Thyroid gland (tissue), 4 donors: ENCODE data around the gene NUDT13. TPM values are rescaled to one million over a fixed set of nuclear protein-coding genes. Genes with fewer than 3 reads are reported as not detected.

Source experiments
- DNase-seq, 2 donors: peaks; one replicate each; pipeline ENCODE4 v3.0.0-alpha.2; 2019
- H3K27ac ChIP-seq, 3 donors: fragments of 200-600 bp; sonication (generic); 1 replicate in 2 of 3; 2 replicates in 1 of 3; pipeline ENCODE4 v1.5.1; 2016 to 2019; ENCODE audit warnings: mild to moderate bottlenecking in 1 of 3, moderate library complexity in 1 of 3
- H3K27me3 ChIP-seq: fragments of 200-600 bp; sonication (generic); one replicate; pipeline ENCODE4 v1.5.1; 2019
- H3K36me3 ChIP-seq, 2 donors: fragments of 200-600 bp; sonication (generic); one replicate each; pipeline ENCODE4 v1.5.1; 2016 to 2019
- H3K4me1 ChIP-seq, 2 donors: fragments of 200-600 bp; sonication (generic); one replicate each; pipeline ENCODE4 v1.5.1; 2017 to 2019
- H3K4me3 ChIP-seq, 3 donors: fragments of 200-600 bp; sonication (generic); replicated peaks in 1 of 3; 1 replicate in 2 of 3; 2 replicates in 1 of 3; pipeline ENCODE4 v1.5.1; 2016; ENCODE audit warnings: mild to moderate bottlenecking in 1 of 3
- H3K9me3 ChIP-seq: fragments of 200-600 bp; sonication (generic); one replicate; pipeline ENCODE4 v1.5.1; 2017
- POLR2A ChIP-seq, 2 donors: fragments of 450-650 bp; IDR thresholded peaks; one replicate each; pipeline ENCODE4 v1.6.1; 2017; ENCODE audit warnings: antibody characterized with exemption in 2 of 2, mild to moderate bottlenecking in 2 of 2, moderate library complexity in 1 of 2
- WGBS, 2 donors: methylation state at CpG; one replicate each; pipeline ENCODE4 v1.1.5; 2017; 5-methylcytosine and 5-hydroxymethylcytosine counted together
- intact Hi-C: fragments of 100-400 bp; cut with DNase I; formaldehyde crosslinking; loops from one replicate; pipeline ENCODE4 v1.15.1; 2023
- total RNA-seq, 4 donors: library from RNA; depleted of rRNA; stranded (reverse); fragments of >200 nt; gene quantifications; one replicate each; pipeline ENCODE4 v1.2.3, GENCODE V29; 2016
- TF ChIP-seq, protein P1 (sequence below), 6 experiments: fragments of 200-600 bp in 3 of 6; fragments of 450-650 bp in 3 of 6; sonication (generic) in 3 of 6; IDR thresholded peaks; one replicate each; pipeline ENCODE4 v1.5.1; 2016 to 2019; ENCODE audit warnings: antibody characterized with exemption in 6 of 6, mild to moderate bottlenecking in 2 of 6, inconsistent platforms in 1 of 6, moderate library complexity in 1 of 6

The NUDT13 gene
- total RNA-seq, 4 donors from 2014 or later = 1.9 to 4.1 (median 3.6) TPM

DNA sequence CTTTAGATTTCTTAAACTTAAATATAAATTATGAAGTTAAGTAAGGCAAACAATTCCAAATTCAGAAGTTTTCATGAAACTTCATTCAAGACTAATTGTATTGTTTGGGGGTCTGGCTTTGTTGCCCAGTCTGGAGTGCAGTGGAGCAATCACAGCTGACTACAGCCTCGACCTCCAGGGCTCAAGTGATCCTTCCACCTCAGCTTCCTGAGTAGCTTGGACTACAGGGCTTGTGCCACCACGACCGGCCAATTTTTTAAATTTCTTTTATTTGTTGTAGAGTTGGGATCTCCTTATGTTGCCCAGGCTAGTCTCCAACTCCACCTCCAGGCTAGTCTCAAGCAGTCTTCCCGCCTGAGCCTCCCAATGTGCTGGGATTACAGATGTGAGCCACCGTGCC lies 26.0 kb upstream of the NUDT13 start:
- no peak for TF ChIP-seq POLR2A (IDR thresholded peaks at IDR 0.05)
- TF ChIP-seq, protein P1, sequence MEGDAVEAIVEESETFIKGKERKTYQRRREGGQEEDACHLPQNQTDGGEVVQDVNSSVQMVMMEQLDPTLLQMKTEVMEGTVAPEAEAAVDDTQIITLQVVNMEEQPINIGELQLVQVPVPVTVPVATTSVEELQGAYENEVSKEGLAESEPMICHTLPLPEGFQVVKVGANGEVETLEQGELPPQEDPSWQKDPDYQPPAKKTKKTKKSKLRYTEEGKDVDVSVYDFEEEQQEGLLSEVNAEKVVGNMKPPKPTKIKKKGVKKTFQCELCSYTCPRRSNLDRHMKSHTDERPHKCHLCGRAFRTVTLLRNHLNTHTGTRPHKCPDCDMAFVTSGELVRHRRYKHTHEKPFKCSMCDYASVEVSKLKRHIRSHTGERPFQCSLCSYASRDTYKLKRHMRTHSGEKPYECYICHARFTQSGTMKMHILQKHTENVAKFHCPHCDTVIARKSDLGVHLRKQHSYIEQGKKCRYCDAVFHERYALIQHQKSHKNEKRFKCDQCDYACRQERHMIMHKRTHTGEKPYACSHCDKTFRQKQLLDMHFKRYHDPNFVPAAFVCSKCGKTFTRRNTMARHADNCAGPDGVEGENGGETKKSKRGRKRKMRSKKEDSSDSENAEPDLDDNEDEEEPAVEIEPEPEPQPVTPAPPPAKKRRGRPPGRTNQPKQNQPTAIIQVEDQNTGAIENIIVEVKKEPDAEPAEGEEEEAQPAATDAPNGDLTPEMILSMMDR (IDR thresholded peaks at IDR 0.05) = no peak
- H3K4me1 ChIP-seq = peaks cover 3 to 6% of the 10 kb centered on the region in 2 donors
- no peaks in the 10 kb centered on the region for H3K36me3 ChIP-seq
- H3K9me3 ChIP-seq = no peaks in the 10 kb centered on the region
- no peak overlapping the region for H3K27ac ChIP-seq
- WGBS, 2 donors = 88 to 89% methylated on average over 5 of the region's 5 CpGs
- intact Hi-C loops = no loop called here
- no peak overlapping the region for H3K4me3 ChIP-seq
- DNase-seq = no peak
- no peaks in the 10 kb centered on the region for H3K27me3 ChIP-seq

DNA sequence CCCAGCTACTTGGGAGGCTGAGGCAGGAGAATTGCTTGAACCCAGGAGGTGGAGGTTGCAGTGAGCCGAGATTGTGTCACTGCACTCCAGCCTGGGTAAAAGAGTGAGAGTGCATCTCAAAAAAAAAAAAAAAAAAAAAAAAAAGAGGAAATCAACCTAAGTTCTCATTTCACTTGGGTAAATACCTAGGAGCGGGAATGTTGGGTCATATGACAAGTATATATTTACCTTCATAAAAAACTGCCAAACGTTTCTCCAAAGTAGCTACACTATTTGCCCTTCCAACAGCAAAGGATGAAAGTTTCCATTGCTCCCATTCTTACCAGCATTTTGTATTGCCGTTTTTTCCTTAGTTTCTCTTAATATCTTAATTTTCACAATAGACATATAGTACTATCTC lies 23.4 kb upstream of the NUDT13 start:
- Histone ChIP-seq H3K27ac (no peak overlapping the region), H3K9me3 (no peaks in the 10 kb centered on the region), H3K27me3 (no peaks in the 10 kb centered on the region), H3K4me3 (no peak overlapping the region), H3K36me3 (no peaks in the 10 kb centered on the region), H3K4me1 (peaks cover 3 to 6% of the 10 kb centered on the region in 2 donors)
- 87 to 92% methylated on average over 4 of the region's 4 CpGs for WGBS, 2 donors
- intact Hi-C loops = no loop called here
- no peak for DNase-seq
- TF ChIP-seq, protein P1 (IDR thresholded peaks at IDR 0.05) = no peak
- no peak for TF ChIP-seq POLR2A (IDR thresholded peaks at IDR 0.05)

DNA sequence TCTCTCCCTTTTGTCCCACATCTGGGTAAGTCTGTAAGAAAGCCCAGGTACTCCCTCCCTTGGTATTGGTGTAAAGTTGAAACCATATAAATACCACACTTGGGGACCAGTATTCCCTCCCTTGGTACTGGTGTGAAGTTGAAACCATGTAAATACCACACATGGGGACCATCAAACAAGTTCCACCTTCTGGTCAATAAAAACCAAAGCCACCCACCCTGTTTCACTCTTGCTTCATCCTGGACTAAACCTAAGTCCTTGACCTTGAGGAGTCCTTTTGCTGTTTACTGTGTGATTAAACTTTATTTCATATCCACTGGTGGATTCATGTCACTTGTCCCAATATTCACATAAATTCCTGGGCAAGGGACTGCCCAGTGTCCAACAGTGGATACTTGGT lies 22.0 kb upstream of the NUDT13 start:
- no peaks in the 10 kb centered on the region for H3K36me3 ChIP-seq
- H3K9me3 ChIP-seq = no peaks in the 10 kb centered on the region
- no peak for TF ChIP-seq POLR2A (IDR thresholded peaks at IDR 0.05)
- TF ChIP-seq, protein P1 (IDR thresholded peaks at IDR 0.05) = no peak
- H3K27ac ChIP-seq = no peak overlapping the region
- H3K4me3 ChIP-seq = no peak overlapping the region
- peaks cover under 1 to 3% of the 10 kb centered on the region in 2 donors for H3K4me1 ChIP-seq
- H3K27me3 ChIP-seq = no peaks in the 10 kb centered on the region
- no peak for DNase-seq
- intact Hi-C loops = no loop called here

DNA sequence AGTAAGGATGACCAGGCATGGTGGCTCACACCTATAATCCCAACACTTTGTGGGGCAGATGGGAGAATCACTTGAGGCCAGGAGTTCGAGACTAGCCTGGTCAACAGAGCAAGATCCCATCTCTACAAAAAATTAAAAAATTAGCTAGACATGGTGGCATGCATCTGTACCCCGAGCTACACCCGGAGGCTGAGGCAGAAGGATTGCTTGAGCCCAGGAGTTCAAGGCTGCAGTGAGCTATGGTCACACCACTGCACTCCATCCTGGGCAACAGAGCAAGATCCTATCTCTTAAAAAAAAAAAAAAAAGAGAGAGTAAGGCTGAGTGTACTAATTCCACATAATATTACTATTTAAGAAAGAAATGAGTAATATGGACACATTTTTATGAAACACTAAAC lies 17.4 kb upstream of the NUDT13 start:
- Histone ChIP-seq H3K36me3 (no peaks in the 10 kb centered on the region), H3K4me1 (peaks cover 0 to 14% of the 10 kb centered on the region in 2 donors), H3K9me3 (no peaks in the 10 kb centered on the region), H3K27ac (no peak overlapping the region), H3K27me3 (no peaks in the 10 kb centered on the region), H3K4me3 (no peak overlapping the region)
- WGBS, 2 donors = 97 to 98% methylated on average over 3 of the region's 3 CpGs
- no peak for TF ChIP-seq POLR2A (IDR thresholded peaks at IDR 0.05)
- TF ChIP-seq, protein P1 (IDR thresholded peaks at IDR 0.05) = no peak
- DNase-seq = no peak
- intact Hi-C loops = no loop called here

DNA sequence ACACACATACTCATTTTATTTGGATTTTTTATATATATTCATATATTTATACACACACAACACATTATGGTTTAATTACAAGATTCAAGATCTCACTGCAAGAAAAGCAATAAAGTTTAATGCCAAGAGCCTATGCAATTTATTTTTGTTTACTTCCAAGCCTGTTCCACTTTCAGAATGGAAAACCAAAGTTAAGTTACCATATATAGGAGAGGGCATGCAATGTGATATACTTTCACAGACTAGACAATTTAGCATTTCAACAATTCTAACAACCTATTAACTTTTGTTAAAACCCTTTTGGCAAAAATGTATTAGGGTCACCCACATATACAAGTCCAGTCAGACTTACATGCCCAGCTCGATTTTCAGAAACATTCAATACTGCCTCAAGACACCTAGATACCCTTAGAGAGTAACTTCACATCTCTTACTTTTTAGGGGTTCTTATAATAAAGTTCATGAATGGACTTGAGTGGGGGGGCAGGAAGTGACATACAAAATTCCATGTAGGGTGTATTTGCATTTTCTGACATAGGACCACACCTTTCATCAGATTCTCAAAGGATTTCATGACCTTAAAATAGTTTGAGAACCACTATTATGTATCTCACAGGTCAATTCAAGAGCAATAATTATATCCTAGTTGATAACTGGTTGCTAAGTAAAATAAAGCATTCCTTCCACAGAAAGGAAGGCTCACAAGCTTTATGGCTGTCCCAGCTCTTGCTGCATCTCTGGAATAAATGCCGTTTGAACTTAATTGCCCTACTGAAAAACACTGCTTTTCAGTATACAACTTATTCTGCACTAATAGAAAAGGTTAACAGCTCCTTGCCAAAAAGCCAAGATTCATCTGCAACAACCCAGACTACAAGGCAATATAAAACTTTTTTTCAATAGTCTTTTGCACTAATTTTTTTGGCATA lies 16.1 kb upstream of the NUDT13 start:
- Histone ChIP-seq H3K4me1 (peaks cover 0 to 11% of the 10 kb centered on the region in 2 donors), H3K27ac (no peak overlapping the region), H3K9me3 (no peaks in the 10 kb centered on the region), H3K36me3 (no peaks in the 10 kb centered on the region), H3K4me3 (no peak overlapping the region), H3K27me3 (no peaks in the 10 kb centered on the region)
- TF ChIP-seq POLR2A (IDR thresholded peaks at IDR 0.05) = no peak
- TF ChIP-seq, protein P1 (IDR thresholded peaks at IDR 0.05) = no peak
- intact Hi-C loops = no loop called here
- WGBS, 2 donors = 69 to 70% methylated on average over 2 of the region's 2 CpGs
- DNase-seq = no peak
